GM12864 (cell line): ENCODE results near the gene ATE1.

Experiments used
- DNase-seq: peaks from one replicate; pipeline ENCODE4 v3.0.0-alpha.2; 2011; ENCODE audit warnings: low read depth
- H3K4me3 ChIP-seq: 2 replicates; pipeline ENCODE4 v1.5.1; 2011; ENCODE audit warnings: mild to moderate bottlenecking, low read depth, low read length, control low read depth
- CTCF ChIP-seq: IDR thresholded peaks from 2 replicates; pipeline ENCODE4 v1.5.1; 2011; ENCODE audit warnings: low read depth, mild to moderate bottlenecking, moderate library complexity, low read length, control low read depth, inconsistent platforms; ENCODE audit errors: missing control alignments

ATE1 gene

GRCh38 chr10:121822724-121823123 is 105.1 kb downstream of the ATE1 start:
- no peak for DNase-seq
- no peak overlapping the region for H3K4me3 ChIP-seq
- no peak for TF ChIP-seq CTCF

- H3K4me3 ChIP-seq: no peak overlapping the region
- no peak for DNase-seq
- no peak for TF ChIP-seq CTCF
Observed at GRCh38 chr10:121822180-121822579, 105.7 kb downstream of the ATE1 start.

- no peak for TF ChIP-seq CTCF
- H3K4me3 ChIP-seq: no peak overlapping the region
- no peak for DNase-seq
Observed at GRCh38 chr10:121819049-121819448, 108.8 kb downstream of the ATE1 start.

- no peak overlapping the region for H3K4me3 ChIP-seq
- TF ChIP-seq CTCF: no peak
- DNase-seq: no peak
Observed at GRCh38 chr10:121818599-121818998, 109.2 kb downstream of the ATE1 start.

- TF ChIP-seq CTCF: no peak
- no peak overlapping the region for H3K4me3 ChIP-seq
- no peak for DNase-seq
Observed at GRCh38 chr10:121816197-121816596, 111.6 kb downstream of the ATE1 start.

- no peak for TF ChIP-seq CTCF
- H3K4me3 ChIP-seq: no peak overlapping the region
- no peak for DNase-seq
Observed at GRCh38 chr10:121813857-121814256, 114.0 kb downstream of the ATE1 start.

GRCh38 chr10:121813211-121813815 is 114.5 kb downstream of the ATE1 start:
- TF ChIP-seq CTCF: no peak
- H3K4me3 ChIP-seq: no peak overlapping the region
- DNase-seq: no peak
